Activated CD8-positive, alpha-beta memory T cell treated with anti-CD3 and anti-CD28 coated beads, Interleukin-2, amount 50 U/mL, for 1 hour (primary cell): ENCODE measurements around the gene IRAK1BP1.
"Not testable (repeated sequence)": the region's sequence is repeated elsewhere in the genome, so short reads cannot be mapped to it uniquely, and the experiment has no call there.

Source experiments
- DNase-seq: peaks from one replicate; pipeline ENCODE4 v3.0.0-alpha.2; 2020; ENCODE audit errors: extremely low read depth

IRAK1BP1 gene

GRCh38 chr6:78889901-78890300 lies 22.6 kb downstream of the IRAK1BP1 start:
- not testable (repeated sequence) for DNase-seq

DNA sequence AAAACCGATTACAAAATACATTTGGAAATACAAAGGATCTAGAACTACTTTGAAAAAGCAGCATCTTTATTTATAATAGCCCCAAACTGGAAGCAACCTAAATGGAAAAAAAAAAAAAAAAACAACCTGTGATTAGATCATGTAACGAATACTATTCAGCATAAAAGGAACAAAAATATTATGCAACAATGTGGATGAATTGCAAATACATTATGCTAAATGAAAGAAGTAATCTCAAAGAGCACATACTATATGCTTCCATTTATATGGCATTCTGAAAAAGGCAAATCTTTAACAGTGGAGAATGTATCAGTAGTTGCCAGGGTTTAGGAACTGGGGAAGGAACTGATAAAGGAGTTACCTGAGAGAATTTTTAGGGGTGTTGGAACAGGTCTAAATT lies 28.9 kb downstream of the IRAK1BP1 start:
- DNase-seq = no peak

DNA sequence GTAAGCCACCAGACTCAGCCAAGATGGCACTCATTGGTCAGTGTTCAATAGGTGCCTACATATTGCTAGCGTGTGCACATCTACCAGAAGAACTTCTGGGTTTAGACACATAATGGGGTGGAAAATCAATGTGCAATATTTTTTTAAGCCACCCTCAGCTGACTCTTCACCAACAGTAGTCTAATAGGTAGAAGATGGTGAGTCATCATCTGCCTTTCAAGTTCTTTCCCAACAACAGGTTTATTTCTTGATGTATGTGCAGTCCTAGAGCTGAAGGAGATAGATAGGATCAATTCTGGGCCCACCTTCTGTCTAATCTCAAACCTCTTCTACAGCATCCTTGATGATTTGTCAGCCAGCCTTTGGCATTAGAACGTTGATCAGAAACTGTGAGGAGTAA lies 41.3 kb downstream of the IRAK1BP1 start:
- DNase-seq = no peak

DNA sequence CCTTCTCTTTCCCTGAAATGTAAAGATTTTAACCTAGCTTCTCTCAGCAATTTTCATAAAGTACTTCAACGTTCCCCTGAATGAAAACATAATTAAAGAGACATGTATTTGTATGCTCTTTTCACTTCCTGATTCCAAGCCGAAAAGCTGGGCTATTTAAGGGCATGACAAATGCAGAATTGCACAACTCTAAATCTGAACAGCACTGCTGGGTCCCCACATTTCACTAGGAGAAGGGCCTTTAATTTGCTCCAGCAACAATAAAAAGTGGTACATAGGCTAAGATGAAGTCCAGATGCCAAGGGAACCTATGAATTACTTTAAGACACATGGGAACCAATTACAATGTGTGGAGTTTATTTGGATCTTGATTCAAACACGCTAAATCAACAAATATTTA lies 42.0 kb downstream of the IRAK1BP1 start:
- DNase-seq = no peak

- no peak for DNase-seq
These were observed 42.7 kb downstream of the IRAK1BP1 start for GRCh38 chr6:78910010-78910409.

DNA sequence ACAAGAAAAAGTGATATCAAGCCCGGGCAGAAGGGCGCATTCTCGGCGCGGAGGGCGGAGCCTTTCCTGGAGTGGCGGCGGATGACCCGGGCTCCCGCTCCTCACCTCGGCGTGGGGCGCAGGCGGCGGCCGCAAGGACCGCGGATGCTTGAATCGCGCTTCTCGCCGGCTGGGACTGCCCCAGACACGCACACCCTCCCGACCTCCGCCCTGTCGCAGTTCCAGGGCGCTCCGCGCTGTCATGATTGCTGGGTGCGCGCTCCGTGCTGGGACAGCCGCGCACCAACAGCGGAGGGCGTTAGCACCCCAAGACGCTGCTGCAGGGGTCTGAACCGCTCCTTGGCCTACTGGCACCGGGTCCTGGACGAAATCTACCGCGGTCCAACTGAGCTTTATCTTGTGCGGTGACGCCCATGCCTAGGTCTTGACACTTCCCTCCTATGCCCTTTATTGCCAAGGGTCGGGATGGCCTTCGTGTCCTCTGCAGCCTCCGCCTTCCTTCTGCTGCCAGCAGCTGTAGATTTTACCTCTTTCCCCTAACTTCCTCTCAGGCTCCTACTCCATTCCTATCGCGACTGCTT lies 43.3 kb downstream of the IRAK1BP1 start:
- no peak for DNase-seq

DNA sequence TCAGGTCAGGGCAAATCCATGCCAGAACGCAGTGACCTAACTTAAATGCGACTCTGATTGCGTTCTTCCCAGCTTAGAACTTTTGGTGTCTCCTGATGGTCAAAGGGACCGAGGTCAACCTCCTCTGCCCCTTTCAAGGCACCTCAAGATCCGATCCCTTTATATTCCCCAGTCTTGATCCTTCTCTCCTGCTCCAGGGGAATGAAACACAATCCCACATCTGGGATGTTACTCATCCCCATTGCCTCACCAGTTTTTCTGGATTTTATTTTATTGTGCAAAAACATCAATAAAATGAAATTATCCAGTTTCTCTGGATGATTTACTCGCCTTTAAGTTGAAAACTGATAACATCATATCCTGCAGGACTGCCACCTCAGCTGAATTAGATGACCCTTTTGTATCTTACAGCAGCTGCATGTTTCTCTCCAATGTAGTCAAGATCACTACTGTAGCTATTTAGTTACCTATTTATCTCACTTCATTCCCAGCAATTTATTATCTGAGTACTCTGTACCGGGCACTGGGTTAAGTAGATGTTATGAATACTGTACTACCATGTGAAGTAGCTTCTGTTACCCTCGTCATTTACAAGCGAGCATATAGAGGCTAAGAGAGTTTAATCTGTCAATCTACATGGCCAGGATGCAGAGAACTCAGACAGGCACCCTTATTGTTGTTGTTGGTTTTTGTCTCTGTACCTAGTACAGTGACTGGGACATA lies 44.0 kb downstream of the IRAK1BP1 start:
- DNase-seq = no peak

GRCh38 chr6:78916411-78916810 lies 49.1 kb downstream of the IRAK1BP1 start:
- DNase-seq = no peak

DNA sequence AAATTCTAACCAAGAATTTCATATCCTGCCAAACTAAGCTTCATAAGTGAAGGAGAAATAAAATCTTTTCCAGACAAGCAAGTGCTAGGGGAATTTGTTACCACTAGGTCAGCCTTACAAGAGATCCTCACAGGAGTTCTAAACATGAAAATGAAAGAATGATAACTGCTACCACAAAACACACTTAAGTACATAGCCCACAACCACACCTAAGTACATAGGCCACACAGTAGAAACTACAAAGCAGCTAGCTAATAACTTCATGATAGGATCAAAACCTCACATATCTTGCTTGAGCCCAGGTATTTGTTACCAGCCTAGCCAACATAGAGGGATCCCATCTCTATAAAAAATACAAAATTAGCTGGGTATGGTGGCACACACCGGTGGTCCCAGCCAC lies 50.4 kb downstream of the IRAK1BP1 start:
- no peak for DNase-seq

GRCh38 chr6:78921168-78921567 lies 53.8 kb downstream of the IRAK1BP1 start:
- not testable (repeated sequence) for DNase-seq

- no peak for DNase-seq
These were observed 58.0 kb downstream of the IRAK1BP1 start for GRCh38 chr6:78925317-78925716.

GRCh38 chr6:78935553-78935952 lies 68.2 kb downstream of the IRAK1BP1 start:
- DNase-seq = no peak

DNA sequence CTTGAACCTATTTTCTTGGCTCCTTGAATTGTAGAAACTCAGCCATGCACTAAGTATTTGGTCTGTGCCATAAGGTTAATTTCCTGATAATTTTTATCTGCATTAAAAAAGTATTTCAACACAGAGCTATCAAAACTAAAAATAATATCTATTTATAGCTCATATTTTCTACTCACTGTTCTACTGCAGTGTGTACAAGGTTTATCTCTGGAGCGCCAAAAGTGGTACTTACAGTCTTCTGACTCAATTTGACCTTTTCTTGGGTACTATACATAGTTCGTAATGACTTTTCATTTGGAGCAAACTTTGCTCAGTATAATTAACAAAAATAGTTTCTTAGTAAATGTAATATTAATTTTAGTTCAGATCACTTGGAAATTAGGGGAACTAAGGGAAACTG lies 69.2 kb downstream of the IRAK1BP1 start:
- no peak for DNase-seq

DNA sequence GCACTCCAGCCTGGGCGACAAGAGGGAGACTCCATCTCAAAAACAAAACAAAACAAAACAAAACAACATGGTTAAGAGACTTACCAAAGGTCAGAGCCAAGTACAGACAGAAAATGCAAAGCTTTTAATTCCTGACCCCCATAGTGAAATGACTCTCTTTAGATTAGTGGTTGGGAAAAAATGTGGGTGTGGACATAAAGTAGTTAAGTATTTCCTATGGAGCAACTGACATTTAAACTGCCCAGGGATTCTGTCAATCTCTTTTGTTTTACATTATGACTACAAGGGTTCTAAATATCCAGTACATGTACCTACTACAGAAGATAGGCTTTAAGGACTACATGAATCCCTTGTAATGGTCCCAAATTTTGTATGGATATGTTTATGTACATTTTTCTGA lies 75.1 kb downstream of the IRAK1BP1 start:
- no peak for DNase-seq

DNA sequence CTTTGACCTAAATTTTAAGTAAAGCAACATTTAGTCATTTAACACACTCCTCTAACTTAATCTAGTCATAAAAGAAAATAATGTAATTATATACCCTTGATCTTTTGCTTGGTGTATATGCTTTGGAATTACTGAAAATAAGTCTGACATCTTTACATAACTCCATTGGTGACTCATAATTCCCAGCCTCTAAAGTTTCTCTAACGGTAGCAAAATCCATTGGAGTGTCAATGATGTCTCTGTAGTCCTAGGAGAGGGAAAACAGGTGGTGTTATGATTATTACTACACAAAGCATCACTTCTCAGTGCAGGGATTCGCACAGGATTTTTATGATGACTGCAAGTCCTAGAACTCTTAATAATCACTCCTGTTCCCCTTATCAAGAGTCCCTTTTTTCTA lies 80.2 kb downstream of the IRAK1BP1 start:
- DNase-seq = no peak

GRCh38 chr6:78947962-78948361 lies 80.6 kb downstream of the IRAK1BP1 start:
- DNase-seq = no peak

GRCh38 chr6:78948785-78949184 lies 81.4 kb downstream of the IRAK1BP1 start:
- DNase-seq = no peak

GRCh38 chr6:78952362-78952761 lies 85.0 kb downstream of the IRAK1BP1 start:
- DNase-seq = no peak
